Breast epithelium (tissue), 4 donors: ENCODE measurements around the gene CNOT6L. TPM values are rescaled to one million over a fixed set of nuclear protein-coding genes. Genes with fewer than 3 reads are reported as not detected.
A peak's percentile ranks its signal among the peaks of the same experiment; 100 is the strongest.

Experiments
- DNase-seq, 2 donors: peaks; one replicate each; pipeline ENCODE4 v3.0.0-alpha.2; 2019; ENCODE audit warnings: low spot score in 2 of 2
- H3K27ac ChIP-seq, 2 donors: fragments of 200-600 bp; sonication (generic) in 1 of 2; one replicate each; pipeline ENCODE4 v1.5.1; 2016 to 2019; ENCODE audit warnings: mild to moderate bottlenecking in 1 of 2
- H3K27me3 ChIP-seq, 2 donors: fragments of 200-600 bp; sonication (generic) in 1 of 2; one replicate each; pipeline versions ENCODE4 v1.5.1 to v1.6.0; 2017 to 2019; ENCODE audit warnings: control low read depth in 1 of 2, mild to moderate bottlenecking in 1 of 2
- H3K36me3 ChIP-seq: fragments of 200-600 bp; one replicate; pipeline ENCODE4 v1.5.1; 2019
- H3K4me1 ChIP-seq, 2 donors: fragments of 200-600 bp; sonication (generic); one replicate each; pipeline ENCODE4 v1.5.1; 2016 to 2019; ENCODE audit warnings: control low read depth in 1 of 2
- H3K4me3 ChIP-seq, 3 donors: fragments of 200-600 bp; sonication (generic); 1 replicate in 2 of 3; 2 replicates in 1 of 3; pipeline ENCODE4 v1.5.1; 2016 to 2019; ENCODE audit warnings: mild to moderate bottlenecking in 3 of 3, moderate library complexity in 2 of 3
- H3K9me3 ChIP-seq, 2 donors: fragments of 200-600 bp; sonication (generic) in 1 of 2; one replicate each; pipeline ENCODE4 v1.5.1; 2016 to 2019; ENCODE audit warnings: control low read depth in 1 of 2
- CTCF ChIP-seq, 3 donors: fragments of 450-650 bp; IDR thresholded peaks; one replicate each; pipeline ENCODE4 v1.5.1; 2016 to 2017; ENCODE audit warnings: antibody characterized with exemption in 3 of 3, mild to moderate bottlenecking in 3 of 3, moderate library complexity in 3 of 3
- POLR2A ChIP-seq: fragments of 450-650 bp; IDR thresholded peaks from one replicate; pipeline ENCODE4 v1.6.1; 2016; ENCODE audit warnings: antibody characterized with exemption, mild to moderate bottlenecking, moderate library complexity
- POLR2AphosphoS5 ChIP-seq, 3 donors: sonication (generic); formaldehyde crosslinking; IDR thresholded peaks; one replicate each; pipeline ENCODE4 v1.6.1; 2017; ENCODE audit warnings: antibody characterized with exemption in 3 of 3
- intact Hi-C: fragments of 100-400 bp; cut with DNase I; formaldehyde crosslinking; loops from one replicate; pipeline ENCODE4 v1.15.1; 2023; ENCODE audit warnings: low total_unique reads
- total RNA-seq, 3 donors: library from RNA; depleted of rRNA; stranded (reverse); fragments of >200 nt; gene quantifications; one replicate each; pipeline ENCODE4 v1.1.0, GENCODE V29; 2016

CNOT6L gene
- total RNA-seq, 3 donors from 2014 or later = 22.4 to 53.1 (median 39.0) TPM

GRCh38 chr4:77802402-77802801 lies 16.8 kb downstream of the CNOT6L start:
- Histone ChIP-seq H3K4me3 (no peak overlapping the region), H3K36me3 (no peaks in the 10 kb centered on the region), H3K27me3 (no peaks in the 10 kb centered on the region), H3K27ac (no peak overlapping the region), H3K4me1 (peaks cover 0 to 11% of the 10 kb centered on the region in 2 donors), H3K9me3 (no peaks in the 10 kb centered on the region)
- TF ChIP-seq CTCF (IDR thresholded peaks at IDR 0.05) (no peak), POLR2AphosphoS5 (IDR thresholded peaks at IDR 0.05) (no peak)
- DNase-seq = no peak
- intact Hi-C loops = no loop called here

- H3K9me3 ChIP-seq = no peaks in the 10 kb centered on the region
- H3K4me3 ChIP-seq = no peak overlapping the region
- intact Hi-C loops = no loop called here
- no peaks in the 10 kb centered on the region for H3K36me3 ChIP-seq
- no peaks in the 10 kb centered on the region for H3K27me3 ChIP-seq
- no peak for DNase-seq
- peak overlapping the region; percentile 52 to 66 for H3K27ac ChIP-seq
- peaks cover 0 to 11% of the 10 kb centered on the region in 2 donors for H3K4me1 ChIP-seq
- TF ChIP-seq POLR2AphosphoS5 (IDR thresholded peaks at IDR 0.05) (no peak), POLR2A (no peak), CTCF (IDR thresholded peaks at IDR 0.05) (no peak)
Observed at GRCh38 chr4:77801260-77801608, 17.9 kb downstream of the CNOT6L start.

GRCh38 chr4:77800483-77801259 lies 18.5 kb downstream of the CNOT6L start:
- Histone ChIP-seq H3K9me3 (no peaks in the 10 kb centered on the region), H3K36me3 (no peaks in the 10 kb centered on the region), H3K4me3 (no peak overlapping the region), H3K4me1 (peaks cover 0 to 11% of the 10 kb centered on the region in 2 donors), H3K27ac (peak overlapping the region; percentile 52 to 66), H3K27me3 (no peaks in the 10 kb centered on the region)
- intact Hi-C loops = no loop called here
- no peak for TF ChIP-seq POLR2A
- TF ChIP-seq CTCF (IDR thresholded peaks at IDR 0.05) = no peak
- TF ChIP-seq POLR2AphosphoS5 (IDR thresholded peaks at IDR 0.05) = no peak
- no peak for DNase-seq

GRCh38 chr4:77800077-77800476 lies 19.1 kb downstream of the CNOT6L start:
- Histone ChIP-seq H3K27ac (peak overlapping the region in 1 of 2 donors; percentile 66), H3K27me3 (no peaks in the 10 kb centered on the region), H3K9me3 (no peaks in the 10 kb centered on the region), H3K4me1 (peaks cover 0 to 11% of the 10 kb centered on the region in 2 donors), H3K36me3 (no peaks in the 10 kb centered on the region), H3K4me3 (no peak overlapping the region)
- no peak for DNase-seq
- TF ChIP-seq POLR2AphosphoS5 (IDR thresholded peaks at IDR 0.05) = no peak
- TF ChIP-seq POLR2A = no peak
- TF ChIP-seq CTCF (IDR thresholded peaks at IDR 0.05) = no peak
- intact Hi-C loops = no loop called here

GRCh38 chr4:77798385-77798784 lies 20.8 kb downstream of the CNOT6L start:
- H3K27me3 ChIP-seq = no peaks in the 10 kb centered on the region
- no peak overlapping the region for H3K4me3 ChIP-seq
- no peak for DNase-seq
- H3K9me3 ChIP-seq = no peaks in the 10 kb centered on the region
- TF ChIP-seq CTCF (IDR thresholded peaks at IDR 0.05) (no peak), POLR2A (no peak), POLR2AphosphoS5 (IDR thresholded peaks at IDR 0.05) (no peak)
- no peaks in the 10 kb centered on the region for H3K36me3 ChIP-seq
- intact Hi-C loops = no loop called here
- H3K4me1 ChIP-seq = peaks cover 0 to 11% of the 10 kb centered on the region in 2 donors
- H3K27ac ChIP-seq = peak overlapping the region in 1 of 2 donors; percentile 66
